HG03432 (cell line): Measurements from ENCODE around the gene AP3B1.

Source experiments
- ATAC-seq: cut with Tn5 transposase; IDR thresholded peaks from one replicate; pipeline ENCODE4 v1.9.1; 2021; ENCODE audit warnings: mild to moderate bottlenecking, moderate library complexity; ENCODE audit not compliant: unreplicated experiment

Gene AP3B1, protein sequence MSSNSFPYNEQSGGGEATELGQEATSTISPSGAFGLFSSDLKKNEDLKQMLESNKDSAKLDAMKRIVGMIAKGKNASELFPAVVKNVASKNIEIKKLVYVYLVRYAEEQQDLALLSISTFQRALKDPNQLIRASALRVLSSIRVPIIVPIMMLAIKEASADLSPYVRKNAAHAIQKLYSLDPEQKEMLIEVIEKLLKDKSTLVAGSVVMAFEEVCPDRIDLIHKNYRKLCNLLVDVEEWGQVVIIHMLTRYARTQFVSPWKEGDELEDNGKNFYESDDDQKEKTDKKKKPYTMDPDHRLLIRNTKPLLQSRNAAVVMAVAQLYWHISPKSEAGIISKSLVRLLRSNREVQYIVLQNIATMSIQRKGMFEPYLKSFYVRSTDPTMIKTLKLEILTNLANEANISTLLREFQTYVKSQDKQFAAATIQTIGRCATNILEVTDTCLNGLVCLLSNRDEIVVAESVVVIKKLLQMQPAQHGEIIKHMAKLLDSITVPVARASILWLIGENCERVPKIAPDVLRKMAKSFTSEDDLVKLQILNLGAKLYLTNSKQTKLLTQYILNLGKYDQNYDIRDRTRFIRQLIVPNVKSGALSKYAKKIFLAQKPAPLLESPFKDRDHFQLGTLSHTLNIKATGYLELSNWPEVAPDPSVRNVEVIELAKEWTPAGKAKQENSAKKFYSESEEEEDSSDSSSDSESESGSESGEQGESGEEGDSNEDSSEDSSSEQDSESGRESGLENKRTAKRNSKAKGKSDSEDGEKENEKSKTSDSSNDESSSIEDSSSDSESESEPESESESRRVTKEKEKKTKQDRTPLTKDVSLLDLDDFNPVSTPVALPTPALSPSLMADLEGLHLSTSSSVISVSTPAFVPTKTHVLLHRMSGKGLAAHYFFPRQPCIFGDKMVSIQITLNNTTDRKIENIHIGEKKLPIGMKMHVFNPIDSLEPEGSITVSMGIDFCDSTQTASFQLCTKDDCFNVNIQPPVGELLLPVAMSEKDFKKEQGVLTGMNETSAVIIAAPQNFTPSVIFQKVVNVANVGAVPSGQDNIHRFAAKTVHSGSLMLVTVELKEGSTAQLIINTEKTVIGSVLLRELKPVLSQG

DNA sequence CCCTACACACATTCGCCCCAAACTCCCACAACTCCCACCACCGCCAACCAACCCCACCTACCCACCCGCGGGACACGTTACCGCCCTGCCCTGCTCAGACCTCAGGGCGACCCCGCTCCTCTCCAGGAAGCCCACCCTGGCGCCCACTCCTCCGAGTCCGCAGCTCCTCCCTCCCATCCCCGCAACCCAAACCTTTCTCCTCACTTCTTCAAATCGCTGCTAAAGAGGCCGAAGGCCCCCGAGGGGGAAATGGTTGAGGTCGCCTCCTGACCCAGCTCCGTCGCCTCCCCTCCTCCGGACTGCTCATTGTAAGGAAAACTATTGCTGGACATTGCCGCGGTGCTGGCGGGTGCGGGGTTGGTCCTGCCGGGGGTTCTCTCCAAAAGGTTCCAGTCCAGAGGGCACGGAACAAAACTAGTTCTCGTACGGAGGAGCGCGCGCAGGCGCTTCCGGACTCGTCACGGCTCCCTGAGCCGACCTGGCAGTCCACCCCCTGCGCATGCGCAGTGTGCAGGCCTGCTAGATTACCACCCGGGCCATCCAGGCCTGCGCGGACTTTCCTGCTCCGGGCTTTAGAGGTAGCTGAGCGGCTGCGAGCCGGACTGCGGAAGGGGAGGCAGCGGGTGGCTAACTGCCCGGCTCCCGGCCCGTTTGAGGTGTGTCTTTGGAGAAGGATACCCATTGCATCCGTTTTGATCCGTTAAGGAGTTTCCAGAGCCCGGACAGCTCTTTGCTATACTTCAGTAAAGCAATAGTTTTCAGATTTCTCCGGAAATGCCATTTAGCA, at the start of gene AP3B1:
Gene AP3B1, minus strand, starts transcription at position 451 of the 787 bp plus-strand sequence. Its CDS starts 119 bp downstream, at position 332.
- ATAC-seq, result peak; percentile 85

DNA sequence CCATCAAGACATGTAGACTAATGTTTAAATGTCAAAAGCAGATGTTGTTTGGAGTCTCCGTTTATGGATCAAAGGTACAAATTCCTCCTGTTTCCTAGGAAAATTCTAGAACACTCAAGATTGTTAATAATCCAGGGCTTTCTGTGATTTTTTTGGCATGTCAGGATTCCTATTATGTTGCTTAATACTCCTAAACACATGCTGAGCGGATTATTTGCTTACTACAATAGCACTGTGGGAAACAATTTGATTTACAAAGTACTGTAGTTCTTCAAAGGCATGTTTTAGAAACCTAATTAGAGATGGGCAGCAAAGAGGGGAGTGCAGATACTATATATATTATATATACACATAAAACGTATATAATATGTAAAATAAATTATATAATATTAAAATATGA, 46.9 kb upstream of the AP3B1 start:
- ATAC-seq, result no peak

DNA sequence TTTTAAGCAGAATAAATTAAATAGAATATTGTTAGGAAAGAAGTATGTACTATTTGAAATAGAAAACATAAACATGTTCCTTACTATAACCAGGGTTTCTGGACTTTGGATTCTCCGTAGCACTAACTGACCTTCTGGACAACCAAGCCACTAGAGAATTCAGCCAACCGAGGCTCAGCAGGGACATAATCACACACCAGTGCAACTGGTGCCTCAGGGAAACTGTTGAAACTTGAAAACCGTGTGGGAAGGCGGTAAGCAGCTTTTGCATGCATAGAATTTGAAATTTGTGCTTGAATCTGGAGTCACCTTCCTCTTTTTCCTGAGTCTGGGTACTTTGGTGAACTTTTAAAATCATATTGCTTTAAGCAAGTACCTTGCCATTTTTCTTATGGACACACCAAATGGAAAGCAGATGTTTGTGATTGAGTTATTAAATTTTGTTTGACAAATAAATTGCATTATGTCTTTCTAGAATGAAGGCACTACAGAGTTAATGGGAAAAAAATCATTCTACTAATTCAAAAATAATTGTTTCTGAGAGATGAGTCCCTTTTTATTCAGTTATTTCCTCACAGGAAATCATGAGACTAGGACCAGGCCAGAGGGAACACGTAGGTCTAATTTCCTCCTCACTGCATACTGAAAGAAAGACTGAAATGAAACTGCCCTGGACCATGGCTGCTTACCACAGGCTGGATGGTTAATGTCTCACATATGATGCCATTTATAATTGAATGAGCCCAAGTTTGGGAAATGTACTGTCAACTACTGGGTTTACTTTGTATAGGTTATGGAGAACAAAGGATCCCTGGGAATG, 45.3 kb upstream of the AP3B1 start:
- no peak for ATAC-seq

GRCh38 chr5:78336698-78337097, 42.2 kb upstream of the AP3B1 start:
- ATAC-seq, result no peak

DNA sequence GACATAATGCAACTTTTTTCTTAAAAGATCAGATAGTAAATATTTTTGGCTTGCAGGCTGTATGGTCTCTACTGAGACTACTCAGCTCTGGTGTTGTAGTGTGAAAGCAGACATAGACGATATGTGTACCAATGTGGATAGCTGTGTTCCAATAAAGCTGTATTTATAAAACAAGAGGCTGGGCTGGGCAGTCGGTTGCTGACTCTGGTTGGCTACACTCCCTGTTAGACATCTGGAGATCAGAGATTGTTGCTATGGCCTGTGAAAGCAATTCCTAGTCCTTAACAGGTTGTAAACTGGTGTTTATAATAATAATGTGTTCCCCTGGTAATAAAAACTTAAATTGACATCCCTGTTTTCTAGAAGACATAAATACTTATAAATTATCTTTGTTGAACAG, 41.5 kb upstream of the AP3B1 start:
- ATAC-seq, result no peak

GRCh38 chr5:78334811-78335210, 40.3 kb upstream of the AP3B1 start:
- ATAC-seq, result no peak

GRCh38 chr5:78331523-78332080, 37.1 kb upstream of the AP3B1 start:
- ATAC-seq, result no peak

GRCh38 chr5:78328585-78329173, 34.2 kb upstream of the AP3B1 start:
- no peak for ATAC-seq

DNA sequence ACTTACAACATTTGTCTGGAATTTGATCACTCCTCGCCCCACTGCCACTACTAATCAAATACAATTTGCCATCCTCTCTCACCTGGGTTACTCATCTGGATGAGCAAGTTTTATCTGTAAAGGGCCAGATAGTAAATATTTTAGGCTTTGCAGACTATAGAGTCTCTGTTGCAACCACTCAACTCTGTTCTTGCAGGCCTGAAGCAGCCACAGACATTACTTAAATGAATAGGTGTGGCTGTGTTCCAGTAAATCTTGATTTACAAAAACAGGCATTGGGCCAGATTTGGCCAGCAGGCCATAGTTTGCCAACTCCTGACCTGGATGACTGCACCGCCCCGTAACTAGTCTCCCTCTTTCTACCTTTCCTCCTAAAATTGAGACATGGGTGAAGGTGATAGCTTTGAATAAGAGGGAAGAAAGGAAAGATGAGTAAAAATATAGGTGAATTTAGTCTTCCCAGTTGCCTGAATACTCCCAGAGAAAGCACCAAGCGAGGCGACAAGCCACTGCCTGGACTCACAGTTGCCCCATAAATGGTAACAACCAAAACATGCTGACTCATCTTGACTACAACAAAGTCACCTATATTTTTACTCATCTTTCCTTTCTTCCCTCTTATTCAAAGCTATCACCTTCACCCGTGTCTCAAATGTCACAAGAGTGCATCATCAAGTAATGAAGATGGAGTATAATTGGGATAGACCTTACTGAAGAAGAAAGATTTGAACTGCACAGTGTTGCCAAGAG, 33.4 kb upstream of the AP3B1 start:
- no peak for ATAC-seq

GRCh38 chr5:78326930-78327329, 32.4 kb upstream of the AP3B1 start:
- no peak for ATAC-seq

GRCh38 chr5:78323241-78323640, 28.7 kb upstream of the AP3B1 start:
- no peak for ATAC-seq

GRCh38 chr5:78320401-78320800, 25.9 kb upstream of the AP3B1 start:
- ATAC-seq, result no peak

GRCh38 chr5:78318337-78318736, 23.8 kb upstream of the AP3B1 start:
- ATAC-seq, result no peak

- ATAC-seq, result no peak
Measured at GRCh38 chr5:78317515-78317914, 23.0 kb upstream of the AP3B1 start.

DNA sequence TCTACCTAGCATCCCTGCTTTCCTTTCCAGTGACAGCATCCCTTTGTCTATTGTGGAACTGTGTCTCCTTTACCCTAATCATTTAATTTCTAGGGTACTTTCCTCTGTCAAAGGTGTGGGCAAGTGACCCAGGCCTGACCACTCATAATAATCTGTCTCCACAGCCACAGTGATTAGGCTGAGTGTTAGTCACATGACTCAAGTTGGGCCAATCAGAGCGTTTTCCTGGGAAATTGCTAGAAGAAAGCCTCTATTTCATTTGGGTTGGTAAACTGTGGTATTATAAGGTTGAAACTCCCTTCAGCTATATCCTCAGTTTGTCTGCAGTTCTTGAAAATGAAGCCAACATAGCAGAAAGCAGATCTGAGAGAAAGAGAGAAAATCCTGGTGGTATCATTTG, 14.2 kb upstream of the AP3B1 start:
- no peak for ATAC-seq

- no peak for ATAC-seq
Measured at GRCh38 chr5:78300464-78301045, 6.1 kb upstream of the AP3B1 start.

DNA sequence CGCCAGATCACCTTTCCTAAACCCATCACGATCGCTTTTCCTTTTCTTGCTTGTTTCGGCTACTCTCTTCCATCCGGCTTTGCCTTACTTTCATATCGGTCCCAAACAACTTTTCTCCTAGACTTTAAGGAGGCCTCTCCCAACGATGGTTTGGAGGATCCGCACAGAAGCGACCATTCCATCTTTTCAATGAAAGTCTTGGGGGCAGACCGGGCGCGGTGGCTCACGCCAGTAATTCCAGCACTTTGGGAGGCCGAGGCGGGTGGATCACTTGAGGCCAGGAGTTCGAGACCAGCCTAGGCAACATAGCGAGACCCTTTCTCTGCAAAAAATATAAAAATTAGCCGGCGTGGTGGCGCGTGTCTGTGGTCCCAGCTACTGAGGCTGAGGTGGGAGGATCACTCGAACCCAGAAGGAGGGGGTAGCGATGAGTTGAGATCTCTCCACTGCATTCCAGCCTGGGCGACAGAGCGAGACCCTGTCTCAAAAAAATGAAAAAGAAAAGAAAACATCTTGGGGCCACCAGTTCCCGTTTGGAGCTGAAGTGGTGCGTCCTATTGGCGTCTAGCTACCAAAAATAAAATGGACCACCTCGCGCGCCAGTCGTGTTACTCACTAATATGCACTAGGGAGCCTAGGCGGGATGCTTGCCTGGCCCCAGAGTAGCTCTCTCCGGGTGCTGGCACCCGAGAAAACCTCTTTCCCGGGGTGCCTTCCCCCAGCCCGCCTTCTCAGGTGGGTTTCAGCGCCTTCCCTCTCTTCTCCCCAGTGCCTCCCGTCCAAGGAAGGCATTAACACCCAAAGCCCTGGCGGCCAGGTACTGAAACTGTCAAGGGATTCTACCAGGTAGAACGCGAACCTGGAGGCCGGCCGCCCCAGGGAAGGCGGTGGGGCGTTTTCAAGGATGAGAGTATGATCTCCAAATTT, 800 bp upstream of the AP3B1 start:
- ATAC-seq, result peak; percentile 31
